Astrocyte (in vitro differentiated cells and primary cell): ENCODE results near the gene CTSZ. TPM values are rescaled to one million over a fixed set of nuclear protein-coding genes. Genes with fewer than 3 reads are reported as not detected.
A peak's percentile ranks its signal among the peaks of the same experiment; 100 is the strongest.

Experiments used
- DNase-seq: peaks from one replicate; pipeline ENCODE4 v3.0.0-alpha.2; 2010; ENCODE audit warnings: low read depth
- FAIRE-seq: peaks from 2 replicates; lab custom pipeline; 2011; peaks lifted over from hg19 to GRCh38; lab: Jason Lieb, UNC
- H2AFZ ChIP-seq: 2 replicates; pipeline ENCODE4 v1.6.0; 2012; ENCODE audit warnings: low read depth, low read length, inconsistent platforms
- H3K27ac ChIP-seq: 2 replicates; pipeline ENCODE4 v1.5.1; 2011; ENCODE audit warnings: low read depth, low read length, inconsistent platforms
- H3K27me3 ChIP-seq: 2 replicates; pipeline ENCODE4 v1.6.0; 2011; ENCODE audit warnings: low read length, inconsistent platforms; ENCODE audit not compliant: insufficient read depth
- H3K36me3 ChIP-seq: 2 replicates; pipeline ENCODE4 v1.5.1; 2011; ENCODE audit warnings: low read length, inconsistent platforms; ENCODE audit not compliant: insufficient read depth
- H3K4me1 ChIP-seq: 2 replicates; pipeline ENCODE4 v1.5.1; 2011; ENCODE audit warnings: low read length, inconsistent platforms; ENCODE audit not compliant: insufficient read depth
- H3K4me2 ChIP-seq: 2 replicates; pipeline ENCODE4 v1.6.0; 2012; ENCODE audit warnings: low read length, inconsistent platforms
- H3K4me3 ChIP-seq: 2 replicates; pipeline ENCODE4 v1.5.1; 2011; ENCODE audit warnings: low read depth, mild to moderate bottlenecking, low read length, inconsistent platforms; ENCODE audit not compliant: insufficient read depth
- H3K79me2 ChIP-seq: 2 replicates; pipeline ENCODE4 v1.6.0; 2012; ENCODE audit warnings: mild to moderate bottlenecking, low read length, inconsistent platforms; ENCODE audit not compliant: insufficient read depth
- H3K9ac ChIP-seq: 2 replicates; pipeline ENCODE4 v1.6.0; 2012; ENCODE audit warnings: mild to moderate bottlenecking, low read length, inconsistent platforms
- H3K9me3 ChIP-seq: 2 replicates; pipeline ENCODE4 v1.5.1; 2012; ENCODE audit warnings: low read depth, mild to moderate bottlenecking, low read length, inconsistent platforms; ENCODE audit not compliant: insufficient read depth
- H4K20me1 ChIP-seq: 2 replicates; pipeline ENCODE4 v1.6.0; 2012; ENCODE audit warnings: low read length, inconsistent platforms; ENCODE audit not compliant: insufficient read depth
- H3K27ac Mint-ChIP-seq: one replicate; pipeline ENCODE4 v1.8.0; 2021; ENCODE audit warnings: mild to moderate bottlenecking, mixed read lengths; ENCODE audit not compliant: unreplicated experiment
- H3K27me3 Mint-ChIP-seq: one replicate; pipeline ENCODE4 v1.8.0; 2021; ENCODE audit warnings: low read depth, mixed read lengths; ENCODE audit not compliant: unreplicated experiment
- H3K36me3 Mint-ChIP-seq: one replicate; pipeline ENCODE4 v1.8.0; 2021; ENCODE audit warnings: low read depth, mixed read lengths; ENCODE audit not compliant: unreplicated experiment
- H3K4me1 Mint-ChIP-seq: one replicate; pipeline ENCODE4 v1.8.0; 2021; ENCODE audit warnings: low read depth, mixed read lengths; ENCODE audit not compliant: unreplicated experiment
- H3K4me3 Mint-ChIP-seq: one replicate; pipeline ENCODE4 v1.8.0; 2021; ENCODE audit warnings: mild to moderate bottlenecking, moderate library complexity, mixed read lengths; ENCODE audit not compliant: unreplicated experiment
- H3K9me3 Mint-ChIP-seq: one replicate; pipeline ENCODE4 v1.8.0; 2021; ENCODE audit warnings: mild to moderate bottlenecking, mixed read lengths; ENCODE audit not compliant: unreplicated experiment
- CTCF ChIP-seq: IDR thresholded peaks from 2 replicates; pipeline ENCODE4 v1.5.1; 2011; ENCODE audit warnings: low read depth, mild to moderate bottlenecking, inconsistent platforms, low read length, moderate library complexity; ENCODE audit not compliant: insufficient read depth
- EZH2 ChIP-seq: IDR thresholded peaks from 2 replicates; pipeline ENCODE4 v1.6.1; 2012; ENCODE audit warnings: mild to moderate bottlenecking, low read length, inconsistent platforms; ENCODE audit not compliant: insufficient read depth
- total RNA-seq: library from RNA; stranded (reverse); gene quantifications from 2 replicates; pipeline ENCODE4 v1.2.1, GENCODE V29; 2021

The CTSZ gene
- total RNA-seq, 1 donor from 2014 or later, result 112 TPM

- H3K79me2 ChIP-seq, result peaks cover 87% of the 10 kb centered on the region
- DNase-seq (no peak), FAIRE-seq (no peak)
- H3K9me3 ChIP-seq, result no peaks in the 10 kb centered on the region
- H2AFZ ChIP-seq, result no peak overlapping the region
- H3K4me3 ChIP-seq, result peak overlapping the region; percentile 36
- H3K9ac ChIP-seq, result peak overlapping the region; percentile 49
- TF ChIP-seq EZH2, result no peak
- no peak for TF ChIP-seq CTCF
- Mint-ChIP-seq H3K9me3 (no peaks in the 10 kb centered on the region), H3K27me3 (no peaks in the 10 kb centered on the region), H3K4me1 (peaks cover 38% of the 10 kb centered on the region), H3K27ac (peak overlapping the region; percentile 81), H3K4me3 (no peak overlapping the region), H3K36me3 (peaks cover 13% of the 10 kb centered on the region)
- peaks cover 37% of the 10 kb centered on the region for H3K4me1 ChIP-seq
- H4K20me1 ChIP-seq, result peaks cover 64% of the 10 kb centered on the region
- peaks cover 38% of the 10 kb centered on the region for H3K36me3 ChIP-seq
- H3K27me3 ChIP-seq, result no peaks in the 10 kb centered on the region
- peak overlapping the region; percentile 39 for H3K27ac ChIP-seq
- H3K4me2 ChIP-seq, result peak overlapping the region; percentile 92
Observed at GRCh38 chr20:59026904-59027740, 20.1 kb upstream of the CTSZ start.

- Mint-ChIP-seq H3K9me3 (no peaks in the 10 kb centered on the region), H3K27me3 (no peaks in the 10 kb centered on the region), H3K27ac (no peak overlapping the region), H3K4me3 (no peak overlapping the region), H3K4me1 (peaks cover 41% of the 10 kb centered on the region), H3K36me3 (peaks cover 13% of the 10 kb centered on the region)
- H3K4me3 ChIP-seq, result no peak overlapping the region
- H2AFZ ChIP-seq, result no peak overlapping the region
- H3K36me3 ChIP-seq, result peaks cover 36% of the 10 kb centered on the region
- peaks cover 71% of the 10 kb centered on the region for H3K79me2 ChIP-seq
- H3K4me2 ChIP-seq, result no peak overlapping the region
- FAIRE-seq (no peak), DNase-seq (no peak)
- TF ChIP-seq EZH2 (no peak), CTCF (no peak)
- no peaks in the 10 kb centered on the region for H3K27me3 ChIP-seq
- H3K27ac ChIP-seq, result no peak overlapping the region
- H3K9me3 ChIP-seq, result no peaks in the 10 kb centered on the region
- H4K20me1 ChIP-seq, result peaks cover 61% of the 10 kb centered on the region
- peaks cover 38% of the 10 kb centered on the region for H3K4me1 ChIP-seq
- H3K9ac ChIP-seq, result no peak overlapping the region
Observed at GRCh38 chr20:59025511-59025910, 18.5 kb upstream of the CTSZ start.

- DNase-seq, result no peak
- Histone ChIP-seq H3K4me2 (no peak overlapping the region), H3K27me3 (no peaks in the 10 kb centered on the region), H3K9ac (no peak overlapping the region), H3K36me3 (peaks cover 32% of the 10 kb centered on the region), H3K27ac (no peak overlapping the region), H4K20me1 (peaks cover 60% of the 10 kb centered on the region), H3K4me1 (peaks cover 35% of the 10 kb centered on the region), H3K9me3 (no peaks in the 10 kb centered on the region), H3K4me3 (no peak overlapping the region), H2AFZ (no peak overlapping the region), H3K79me2 (peaks cover 67% of the 10 kb centered on the region)
- Mint-ChIP-seq H3K27ac (no peak overlapping the region), H3K4me3 (no peak overlapping the region), H3K36me3 (peaks cover 13% of the 10 kb centered on the region), H3K9me3 (no peaks in the 10 kb centered on the region), H3K27me3 (no peaks in the 10 kb centered on the region), H3K4me1 (peaks cover 39% of the 10 kb centered on the region)
- no peak for TF ChIP-seq CTCF
- no peak for TF ChIP-seq EZH2
- no peak for FAIRE-seq
Observed at GRCh38 chr20:59025086-59025485, 18.0 kb upstream of the CTSZ start.
